Right forelimb (tissue), 1 donor: Measurements from ENCODE around the gene MRPL48.
"Not testable (repeated sequence)": the region's sequence is repeated elsewhere in the genome, so short reads cannot be mapped to it uniquely, and the experiment has no call there.

Experiments
- DNase-seq: peaks from one replicate; pipeline ENCODE4 v3.0.0-alpha.2; 2018

MRPL48 gene

GRCh38 chr11:73852049-73852448 lies 64.4 kb downstream of the MRPL48 start:
- DNase-seq = no peak

GRCh38 chr11:73854680-73855079 lies 67.0 kb downstream of the MRPL48 start:
- DNase-seq = no peak

GRCh38 chr11:73856031-73856567 lies 68.4 kb downstream of the MRPL48 start:
- DNase-seq = no peak

- DNase-seq = no peak
Measured at GRCh38 chr11:73859671-73860070, 72.0 kb downstream of the MRPL48 start.

- DNase-seq = no peak
Measured at GRCh38 chr11:73860202-73860601, 72.5 kb downstream of the MRPL48 start.

- DNase-seq = no peak
Measured at GRCh38 chr11:73862986-73863385, 75.3 kb downstream of the MRPL48 start.

- DNase-seq = no peak
Measured at GRCh38 chr11:73866095-73866579, 78.5 kb downstream of the MRPL48 start.

DNA sequence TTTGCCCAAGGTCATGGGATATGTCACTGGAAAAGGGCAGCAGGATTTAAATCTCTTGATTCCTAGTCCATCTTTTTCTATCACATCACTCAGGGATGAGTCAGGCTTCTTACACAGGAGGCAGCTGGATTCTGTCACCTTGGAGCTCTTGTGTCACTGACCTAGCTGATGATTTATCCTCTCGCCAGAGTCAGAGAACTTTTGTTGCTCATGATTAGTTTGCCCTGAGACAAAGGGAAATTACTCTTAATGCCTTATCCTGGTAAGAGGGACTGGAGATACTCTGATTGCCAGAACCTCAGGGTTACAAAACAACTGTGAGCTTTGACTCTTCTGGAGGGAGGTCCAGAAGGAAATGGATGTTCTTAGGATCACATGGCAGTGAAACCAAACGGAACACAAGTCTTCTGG lies 78.9 kb downstream of the MRPL48 start:
- no peak for DNase-seq

- DNase-seq = no peak
Measured at GRCh38 chr11:73869332-73869949, 81.8 kb downstream of the MRPL48 start.

DNA sequence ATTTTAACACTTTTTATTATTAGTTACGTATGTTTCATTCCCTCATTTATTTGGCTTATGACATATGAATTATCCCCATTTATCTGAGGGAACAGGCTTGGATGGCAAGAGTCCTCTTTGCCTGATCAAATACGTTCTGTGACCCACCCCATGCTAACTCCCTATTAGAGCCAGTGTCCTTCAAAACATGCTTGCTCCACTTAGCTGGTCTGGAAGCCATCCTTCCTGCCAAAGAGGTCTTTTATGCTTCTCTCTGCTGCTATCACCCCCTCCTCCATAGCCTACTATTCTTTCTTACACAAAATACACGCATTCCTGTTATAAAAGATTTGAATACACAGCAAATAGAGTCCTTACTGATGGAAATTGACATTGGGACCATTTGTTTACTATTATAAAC lies 82.6 kb downstream of the MRPL48 start:
- no peak for DNase-seq

DNA sequence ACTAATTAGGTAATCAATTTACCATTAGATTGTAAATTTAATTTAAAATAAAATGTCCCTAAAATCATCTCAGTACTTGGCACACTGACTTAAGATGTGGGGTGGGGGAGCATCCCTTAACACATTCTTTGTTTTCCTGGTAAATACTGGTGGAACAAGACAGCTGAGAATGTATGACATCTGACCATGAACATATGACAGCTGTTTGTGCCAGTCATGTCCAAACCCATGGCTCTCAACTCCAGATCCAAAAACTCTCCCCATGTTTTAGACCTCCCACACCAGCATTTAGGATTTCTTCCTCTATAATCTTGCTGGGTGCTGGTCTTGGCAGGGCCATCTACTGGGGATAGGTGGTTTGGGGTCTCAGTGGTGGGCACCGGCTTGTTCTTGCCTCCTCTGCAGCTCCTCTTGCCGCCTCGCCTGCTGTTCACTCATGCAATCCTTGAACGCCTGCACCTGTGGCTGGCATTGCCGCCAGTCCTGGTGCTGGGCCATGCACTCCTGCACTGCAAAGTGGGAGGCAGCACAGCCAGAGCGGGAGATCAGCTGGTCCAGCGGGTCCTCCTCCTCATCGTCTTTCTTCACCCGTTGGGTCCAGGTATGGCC lies 85.2 kb downstream of the MRPL48 start:
- DNase-seq = peak; percentile 49

- DNase-seq = no peak
Measured at GRCh38 chr11:73875380-73875779, 87.7 kb downstream of the MRPL48 start.

DNA sequence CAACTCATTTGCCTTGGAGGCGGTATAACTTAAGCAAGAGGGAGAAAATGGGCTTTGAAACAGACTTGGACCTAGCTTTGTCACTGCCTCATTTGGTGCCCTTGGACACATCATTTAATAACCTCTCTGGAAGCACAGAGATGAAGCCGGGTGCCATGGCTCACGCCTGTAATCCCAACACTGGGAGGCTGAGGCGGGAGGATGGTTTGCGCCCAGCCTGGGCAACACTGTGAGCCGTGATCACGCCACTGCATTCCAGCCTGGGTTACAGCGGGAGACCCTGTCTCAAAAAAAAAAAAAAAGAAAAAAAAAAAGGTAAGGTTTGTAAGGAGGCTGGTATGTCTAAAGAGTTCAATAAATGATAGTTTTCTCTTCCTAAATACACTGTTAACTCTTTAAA lies 88.2 kb downstream of the MRPL48 start:
- no peak for DNase-seq

- peak; percentile 96 for DNase-seq
Measured at GRCh38 chr11:73876424-73877310, 89.0 kb downstream of the MRPL48 start, which contains the start of the genes COA4 and PAAF1. COA4 (minus strand) TSS chr11:73876846; CDS start chr11:73873378, 3,468 bp downstream. PAAF1 (plus strand) TSS chr11:73876999; CDS start chr11:73877022, 23 bp downstream.

- DNase-seq = no peak
Measured at GRCh38 chr11:73878771-73879170, 91.1 kb downstream of the MRPL48 start.

DNA sequence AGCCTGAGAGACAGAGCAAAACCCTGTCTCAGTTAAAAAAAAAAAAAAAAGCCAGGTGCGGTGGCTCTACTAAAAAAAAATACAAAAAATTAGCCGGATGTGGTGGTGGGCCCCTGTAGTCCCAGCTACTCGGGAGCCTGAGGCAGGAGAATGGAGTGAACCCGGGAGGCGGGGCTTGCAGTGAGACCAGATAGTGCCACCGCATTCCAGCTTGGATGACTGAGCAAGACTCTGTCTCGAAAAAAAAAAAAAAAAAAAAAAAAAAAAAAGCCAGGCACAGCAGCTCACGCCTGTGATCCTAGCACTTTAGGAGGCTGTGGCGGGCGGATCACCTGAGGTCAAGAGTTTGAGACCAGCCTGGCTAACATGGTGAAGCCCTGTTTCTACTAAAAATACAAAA lies 92.8 kb downstream of the MRPL48 start:
- DNase-seq = not testable (repeated sequence)

DNA sequence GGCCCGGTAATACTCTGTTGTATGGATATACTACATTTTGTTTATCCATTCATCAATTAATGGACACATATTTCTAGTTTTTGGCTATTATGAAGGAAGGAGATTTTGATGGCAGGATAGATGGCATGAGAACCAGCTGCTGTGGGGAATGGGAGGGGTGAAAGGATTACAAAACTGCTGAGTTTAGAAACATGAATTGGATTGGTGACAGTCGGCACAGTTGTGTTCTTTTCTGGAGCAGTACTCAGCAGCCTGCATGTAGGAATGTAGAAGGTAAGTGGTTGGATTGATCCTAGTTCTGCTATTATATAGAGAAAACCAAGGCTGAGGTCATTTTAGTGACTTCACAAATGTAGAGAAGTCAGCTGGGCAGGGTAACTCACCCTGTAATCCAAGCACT lies 96.2 kb downstream of the MRPL48 start:
- no peak for DNase-seq

- no peak for DNase-seq
Measured at GRCh38 chr11:73888244-73888643, 100.6 kb downstream of the MRPL48 start.

GRCh38 chr11:73889019-73889418 lies 101.3 kb downstream of the MRPL48 start:
- DNase-seq = no peak

DNA sequence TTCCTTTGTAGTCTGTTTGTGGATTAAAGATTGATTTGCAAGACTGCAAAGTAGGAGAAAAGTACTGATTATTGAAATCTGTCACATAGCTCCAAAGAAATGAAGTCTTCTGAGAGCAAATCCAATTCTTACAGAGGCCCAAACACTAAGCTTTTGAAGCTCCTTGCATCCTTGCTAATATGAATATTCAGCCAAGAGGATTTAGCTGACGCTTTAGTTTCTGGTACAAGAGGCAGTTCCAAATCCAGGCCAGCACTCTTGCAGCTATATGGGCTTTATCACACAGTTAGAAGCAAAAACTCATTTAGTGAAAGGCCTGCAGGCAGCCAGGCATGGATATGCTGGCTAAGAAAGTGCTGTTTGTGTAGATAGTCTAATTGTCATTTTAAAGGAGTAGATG lies 101.9 kb downstream of the MRPL48 start:
- no peak for DNase-seq

- no peak for DNase-seq
Measured at GRCh38 chr11:73893041-73893440, 105.4 kb downstream of the MRPL48 start.

GRCh38 chr11:73894725-73895335 lies 107.2 kb downstream of the MRPL48 start:
- DNase-seq = no peak

DNA sequence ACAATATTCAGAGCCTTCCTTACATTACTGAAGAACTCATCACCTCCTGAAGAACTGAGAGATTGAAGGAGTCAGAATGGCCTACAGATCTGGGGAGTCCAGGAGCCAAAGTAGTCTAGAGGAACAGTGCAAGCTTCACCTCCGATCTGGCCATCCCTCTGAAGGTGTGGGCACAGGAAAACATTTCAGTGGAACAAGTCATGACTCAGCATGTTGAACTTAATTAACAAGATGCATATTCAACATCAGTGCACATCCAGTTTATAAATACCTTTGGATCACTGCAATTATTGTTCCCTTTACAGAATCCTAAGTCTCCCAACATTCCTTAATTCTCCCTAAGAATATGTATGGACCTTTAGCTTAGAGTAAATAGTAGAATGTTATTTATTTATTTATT lies 114.6 kb downstream of the MRPL48 start:
- DNase-seq = no peak
